T follicular helper cell (primary cell): ENCODE data around the gene C5orf22.

ENCODE experiments used
- DNase-seq: peaks from one replicate; pipeline ENCODE4 v3.0.0-alpha.2; 2020; ENCODE audit warnings: low read depth

C5orf22 gene

GRCh38 chr5:31604240-31604639 lies 72.1 kb downstream of the C5orf22 start:
- DNase-seq: no peak

- DNase-seq: no peak
Observed at GRCh38 chr5:31604644-31605043, 72.5 kb downstream of the C5orf22 start.
